SK-N-SH (cell line): Measurements from ENCODE around the gene P2RX1. TPM values are rescaled to one million over a fixed set of nuclear protein-coding genes. Genes with fewer than 3 reads are reported as not detected.

Experiments used
- CTCF ChIA-PET: fragments of 300-600, 350-600 bp; formaldehyde crosslinking; extraction: SDS; loops from one replicate; lab custom pipeline; 2021; lab: Yijun Ruan, JAX
- POLR2A ChIA-PET: fragments of 350-600 bp; sonication (Branson Sonifier 250); formaldehyde crosslinking; extraction: SDS; loops from one replicate; lab custom pipeline; 2020; ENCODE audit warnings: antibody characterized with exemption, inconsistent platforms; lab: Yijun Ruan, JAX
- DNase-seq: peaks from one replicate; pipeline ENCODE4 v3.0.0; 2012
- H2AFZ ChIP-seq: fragments of 200-600 bp; sonication (generic); 2 replicates; pipeline ENCODE4 v1.8.1; 2016; ENCODE audit warnings: antibody characterized with exemption, mild to moderate bottlenecking, low read depth
- H3F3A ChIP-seq: fragments of 200-600 bp; sonication (generic); replicated peaks from 2 replicates; pipeline ENCODE3; 2016; ENCODE audit warnings: antibody characterized with exemption, mild to moderate bottlenecking; ENCODE audit not compliant: insufficient read depth
- H3K27ac ChIP-seq, 2 experiments: fragments of 200-500 bp in 1 of 2; fragments of 200-600 bp in 1 of 2; sonication (Bioruptor generic) in 1 of 2; sonication (generic), shearing (Covaris generic) in 1 of 2; 2 replicates each; pipeline versions ENCODE4 v1.5.1 to v1.6.1; 2014 to 2016; ENCODE audit warnings: low read depth in 2 of 2, inconsistent platforms in 1 of 2, low read length in 1 of 2, mild to moderate bottlenecking in 1 of 2, mixed read lengths in 1 of 2
- H3K27me3 ChIP-seq: fragments of 200-600 bp; sonication (generic), shearing (Covaris generic); 2 replicates; pipeline ENCODE4 v1.6.1; 2016; ENCODE audit warnings: mixed run types; ENCODE audit not compliant: insufficient read depth
- H3K36me3 ChIP-seq, 2 experiments: fragments of 200-500 bp in 1 of 2; fragments of 200-600 bp in 1 of 2; sonication (Bioruptor generic) in 1 of 2; sonication (generic) in 1 of 2; replicated peaks in 1 of 2; 2 replicates each; pipeline versions ENCODE3 to v1.5.1; 2014 to 2016; ENCODE audit warnings: low read length in 1 of 2, mild to moderate bottlenecking in 1 of 2; ENCODE audit not compliant: insufficient read depth in 2 of 2, control insufficient read depth in 1 of 2
- H3K4me1 ChIP-seq, 2 experiments: fragments of 200-500 bp in 1 of 2; fragments of 200-600 bp in 1 of 2; sonication (Bioruptor generic) in 1 of 2; sonication (generic), shearing (Covaris generic) in 1 of 2; 2 replicates each; pipeline versions ENCODE4 v1.5.1 to v1.6.1; 2014 to 2016; ENCODE audit warnings: low read depth in 1 of 2, low read length in 1 of 2, mixed run types in 1 of 2; ENCODE audit not compliant: insufficient read depth in 2 of 2, control insufficient read depth in 1 of 2
- H3K4me2 ChIP-seq: fragments of 200-600 bp; sonication (generic), shearing (Covaris generic); 2 replicates; pipeline ENCODE4 v1.6.1; 2017; ENCODE audit warnings: mixed run types
- H3K4me3 ChIP-seq, 2 experiments: fragments of 200-500 bp in 1 of 2; fragments of 200-600 bp in 1 of 2; sonication (Bioruptor generic) in 1 of 2; sonication (generic), shearing (Covaris generic) in 1 of 2; 2 replicates each; pipeline versions ENCODE4 v1.5.1 to v1.8.1; 2014 to 2016; ENCODE audit warnings: low read depth in 2 of 2, inconsistent platforms in 1 of 2, low read length in 1 of 2, mild to moderate bottlenecking in 1 of 2, mixed read lengths in 1 of 2, moderate library complexity in 1 of 2
- H3K79me2 ChIP-seq: fragments of 200-600 bp; sonication (generic); 2 replicates; pipeline ENCODE4 v1.8.1; 2017; ENCODE audit warnings: mild to moderate bottlenecking; ENCODE audit not compliant: insufficient read depth
- H3K9ac ChIP-seq: fragments of 200-600 bp; sonication (generic); 2 replicates; pipeline ENCODE4 v1.6.1; 2017; ENCODE audit warnings: mixed run types
- H3K9me2 ChIP-seq: fragments of 200-600 bp; sonication (generic); 2 replicates; pipeline ENCODE4 v1.6.1; 2017; ENCODE audit warnings: mixed run types
- H3K9me3 ChIP-seq: fragments of 200-600 bp; sonication (generic); 2 replicates; pipeline ENCODE4 v1.6.1; 2017; ENCODE audit warnings: mixed run types, mild to moderate bottlenecking, moderate library complexity
- H4K20me1 ChIP-seq: fragments of 200-600 bp; sonication (generic); 2 replicates; pipeline ENCODE4 v1.6.1; 2017; ENCODE audit warnings: mild to moderate bottlenecking, mixed run types; ENCODE audit not compliant: insufficient read depth
- CHD2 ChIP-seq: fragments of 150-350 bp; IDR thresholded peaks from 2 replicates; pipeline ENCODE4 v1.6.1; 2018; ENCODE audit warnings: low read length; ENCODE audit not compliant: partially characterized antibody
- EP300 ChIP-seq, 2 experiments: IDR thresholded peaks; 2 replicates each; pipeline versions ENCODE4 v1.4.0 to v1.6.1; 2012; ENCODE audit warnings: borderline replicate concordance in 1 of 2, low read depth in 1 of 2, low read length in 1 of 2
- EZH2phosphoT487 ChIP-seq: fragments of 200-600 bp; sonication (generic); IDR thresholded peaks from 2 replicates; pipeline ENCODE4 v1.6.1; 2017; ENCODE audit warnings: low read depth, mixed run types, mild to moderate bottlenecking, antibody characterized with exemption, moderate library complexity, borderline replicate concordance
- FOSL2 ChIP-seq: IDR thresholded peaks from 2 replicates; pipeline ENCODE4 v1.4.0; 2012; ENCODE audit warnings: low read depth, mild to moderate bottlenecking, moderate library complexity, borderline replicate concordance
- GATA2 ChIP-seq: sonication (generic); formaldehyde crosslinking; IDR thresholded peaks from 2 replicates; pipeline ENCODE4 v1.5.0; 2020; ENCODE audit warnings: mild to moderate bottlenecking, missing genetic modification reagents
- JUND ChIP-seq: IDR thresholded peaks from 2 replicates; pipeline ENCODE4 v1.4.0; 2012
- MEF2A ChIP-seq: IDR thresholded peaks from 2 replicates; pipeline ENCODE4 v1.4.0; 2012; ENCODE audit warnings: low read depth, borderline replicate concordance
- NFIC ChIP-seq: IDR thresholded peaks from 2 replicates; pipeline ENCODE4 v1.4.0; 2012; ENCODE audit warnings: borderline replicate concordance
- NRF1 ChIP-seq: IDR thresholded peaks from 2 replicates; pipeline ENCODE4 v1.6.1; 2012; ENCODE audit warnings: low read depth, mild to moderate bottlenecking, low read length
- RCOR1 ChIP-seq: fragments of 150-350 bp; IDR thresholded peaks from 2 replicates; pipeline ENCODE4 v1.6.1; 2017; ENCODE audit warnings: antibody characterized with exemption, low read length
- SIN3A ChIP-seq: IDR thresholded peaks from 2 replicates; pipeline ENCODE4 v1.6.1; 2012; ENCODE audit warnings: low read depth, mild to moderate bottlenecking, low read length, moderate library complexity, borderline replicate concordance
- SMC3 ChIP-seq: IDR thresholded peaks from 2 replicates; pipeline ENCODE4 v1.6.1; 2012; ENCODE audit warnings: low read depth, low read length, improper control_type of control experiment
- TAF1 ChIP-seq: IDR thresholded peaks from 2 replicates; pipeline ENCODE4 v1.6.1; 2012; ENCODE audit warnings: low read depth, mild to moderate bottlenecking, low read length, moderate library complexity, borderline replicate concordance
- WGBS: methylation state at CpG from one replicate; pipeline ENCODE4 v1.1.6; 2017; ENCODE audit warnings: low lambda C conversion rate; 5-methylcytosine and 5-hydroxymethylcytosine counted together
- polyA plus RNA-seq, 3 experiments: library from polyadenylated mRNA; depleted of rRNA; stranded (reverse); fragments of >200 nt; gene quantifications; 2 replicates each; pipeline ENCODE4 v1.2.3, GENCODE V29; 2012
- TF ChIP-seq, protein P1 (sequence below): fragments of 200-600 bp; sonication (generic); IDR thresholded peaks from 2 replicates; pipeline ENCODE4 v1.6.1; 2017; ENCODE audit warnings: antibody characterized with exemption, mild to moderate bottlenecking, moderate library complexity
- TF ChIP-seq, protein P2 (sequence below): fragments of 150-350 bp; IDR thresholded peaks from 2 replicates; pipeline ENCODE4 v1.6.1; 2017; ENCODE audit warnings: antibody characterized with exemption, low read length, low read depth, borderline replicate concordance
- TF ChIP-seq, protein P3 (sequence below): IDR thresholded peaks from 2 replicates; pipeline ENCODE4 v1.4.0; 2012; ENCODE audit warnings: low read depth
- TF ChIP-seq, protein P4 (sequence below): fragments of 150-350 bp; IDR thresholded peaks from 2 replicates; pipeline ENCODE4 v1.6.1; 2016; ENCODE audit warnings: mild to moderate bottlenecking, low read depth, low read length

Gene P2RX1
- polyA plus RNA-seq, 1 of the 3 experiments (the other 2 are of a cell fraction), result not detected

DNA sequence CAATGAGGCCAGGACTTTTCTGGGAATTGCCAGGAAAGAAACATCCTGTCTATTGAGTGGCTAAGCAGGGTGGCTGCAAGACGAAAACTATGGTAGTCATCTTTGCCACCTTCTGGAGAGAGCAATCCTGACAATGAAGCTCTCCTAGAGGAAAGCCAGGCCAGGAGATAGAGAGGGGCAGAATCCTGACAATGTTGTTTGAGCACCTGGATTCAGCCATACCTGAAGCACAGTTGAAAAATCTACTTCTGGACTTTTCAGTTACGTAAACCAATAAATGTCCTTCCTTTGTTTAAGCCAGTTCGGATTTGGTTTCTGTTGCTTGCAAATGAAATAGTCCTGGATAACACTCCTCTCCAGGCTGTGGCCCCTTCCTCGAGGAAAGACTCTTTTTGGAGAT is 9.4 kb downstream of the P2RX1 start:
- H3K36me3 ChIP-seq, result no peaks in the 10 kb centered on the region
- H3F3A ChIP-seq, result no peaks in the 10 kb centered on the region
- H3K27ac ChIP-seq, result no peak overlapping the region
- no peak overlapping the region for H2AFZ ChIP-seq
- no peak overlapping the region for H3K4me2 ChIP-seq
- DNase-seq, result no peak
- POLR2A ChIA-PET, result no interaction called here
- no peaks in the 10 kb centered on the region for H3K27me3 ChIP-seq
- no peak overlapping the region for H3K9ac ChIP-seq
- no peaks in the 10 kb centered on the region for H3K9me2 ChIP-seq
- H3K4me3 ChIP-seq, result no peak overlapping the region
- H4K20me1 ChIP-seq, result no peaks in the 10 kb centered on the region
- no peaks in the 10 kb centered on the region for H3K79me2 ChIP-seq
- no peaks in the 10 kb centered on the region for H3K4me1 ChIP-seq
- no peaks in the 10 kb centered on the region for H3K9me3 ChIP-seq
- TF ChIP-seq, protein P1, sequence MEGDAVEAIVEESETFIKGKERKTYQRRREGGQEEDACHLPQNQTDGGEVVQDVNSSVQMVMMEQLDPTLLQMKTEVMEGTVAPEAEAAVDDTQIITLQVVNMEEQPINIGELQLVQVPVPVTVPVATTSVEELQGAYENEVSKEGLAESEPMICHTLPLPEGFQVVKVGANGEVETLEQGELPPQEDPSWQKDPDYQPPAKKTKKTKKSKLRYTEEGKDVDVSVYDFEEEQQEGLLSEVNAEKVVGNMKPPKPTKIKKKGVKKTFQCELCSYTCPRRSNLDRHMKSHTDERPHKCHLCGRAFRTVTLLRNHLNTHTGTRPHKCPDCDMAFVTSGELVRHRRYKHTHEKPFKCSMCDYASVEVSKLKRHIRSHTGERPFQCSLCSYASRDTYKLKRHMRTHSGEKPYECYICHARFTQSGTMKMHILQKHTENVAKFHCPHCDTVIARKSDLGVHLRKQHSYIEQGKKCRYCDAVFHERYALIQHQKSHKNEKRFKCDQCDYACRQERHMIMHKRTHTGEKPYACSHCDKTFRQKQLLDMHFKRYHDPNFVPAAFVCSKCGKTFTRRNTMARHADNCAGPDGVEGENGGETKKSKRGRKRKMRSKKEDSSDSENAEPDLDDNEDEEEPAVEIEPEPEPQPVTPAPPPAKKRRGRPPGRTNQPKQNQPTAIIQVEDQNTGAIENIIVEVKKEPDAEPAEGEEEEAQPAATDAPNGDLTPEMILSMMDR, result no peak
- TF ChIP-seq SIN3A, result no peak
- TF ChIP-seq CHD2, result no peak
- TF ChIP-seq SMC3, result no peak
- TF ChIP-seq NRF1, result no peak
- no peak for TF ChIP-seq FOSL2
- TF ChIP-seq, protein P2, sequence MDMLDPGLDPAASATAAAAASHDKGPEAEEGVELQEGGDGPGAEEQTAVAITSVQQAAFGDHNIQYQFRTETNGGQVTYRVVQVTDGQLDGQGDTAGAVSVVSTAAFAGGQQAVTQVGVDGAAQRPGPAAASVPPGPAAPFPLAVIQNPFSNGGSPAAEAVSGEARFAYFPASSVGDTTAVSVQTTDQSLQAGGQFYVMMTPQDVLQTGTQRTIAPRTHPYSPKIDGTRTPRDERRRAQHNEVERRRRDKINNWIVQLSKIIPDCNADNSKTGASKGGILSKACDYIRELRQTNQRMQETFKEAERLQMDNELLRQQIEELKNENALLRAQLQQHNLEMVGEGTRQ, result no peak
- CTCF ChIA-PET, result interaction anchor here (0.6 to 1.3 kb wide), 3 partner anchors 41 to 109 kb away, joined by 3 to 4 read pairs (median 3); no protein-coding TSS in a partner anchor
- WGBS, result 55% methylated on average over 4 of the region's 4 CpGs

DNA sequence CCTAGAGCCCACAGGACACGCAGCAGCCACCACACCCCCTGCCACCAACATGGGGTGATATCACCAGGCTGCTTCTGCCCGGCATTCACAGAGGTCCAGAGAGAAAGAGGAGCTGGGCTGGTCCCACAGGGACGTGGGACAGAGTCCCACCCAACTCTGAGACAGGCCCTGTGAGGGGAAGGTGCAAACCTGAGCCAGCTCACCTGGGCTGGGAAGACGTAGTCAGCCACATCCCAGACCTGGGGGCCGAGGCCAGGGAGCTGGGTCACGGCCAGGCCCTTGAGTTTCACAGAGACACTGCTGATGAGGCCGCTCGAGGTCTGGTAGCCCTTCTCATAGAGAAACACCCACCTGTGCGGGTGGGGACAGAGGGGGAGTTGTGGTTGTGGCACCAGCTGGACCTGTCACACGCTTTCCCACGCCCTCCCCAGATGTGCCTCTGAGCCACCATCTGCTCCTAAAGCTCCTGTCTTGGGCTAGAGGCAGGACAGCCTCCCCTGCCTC is 11.2 kb downstream of the P2RX1 start:
- CTCF ChIA-PET, result interaction anchor here (1.0 to 3.4 kb wide), 3 partner anchors 8 to 168 kb away, joined by 3 to 34 read pairs (median 6); no protein-coding TSS in a partner anchor
- POLR2A ChIA-PET, result no interaction called here

More for the DNA sequence above, 11.2 kb downstream of the P2RX1 start:
- H4K20me1 ChIP-seq, result no peaks in the 10 kb centered on the region
- no peak overlapping the region for H3K4me2 ChIP-seq
- H3K36me3 ChIP-seq, result no peaks in the 10 kb centered on the region
- H3K27me3 ChIP-seq, result no peaks in the 10 kb centered on the region
- DNase-seq, result no peak
- no peak overlapping the region for H3K4me3 ChIP-seq
- no peaks in the 10 kb centered on the region for H3F3A ChIP-seq
- 88% methylated on average over 3 of the region's 11 CpGs for WGBS
- no peak overlapping the region for H3K9ac ChIP-seq
- no peaks in the 10 kb centered on the region; a peak in 1 of 4 replicates for H3K4me1 ChIP-seq
- no peak overlapping the region for H2AFZ ChIP-seq
- H3K27ac ChIP-seq, result no peak overlapping the region
- no peaks in the 10 kb centered on the region for H3K9me2 ChIP-seq
- TF ChIP-seq TAF1, result no peak
- TF ChIP-seq, protein P1, result no peak
- no peak for TF ChIP-seq MEF2A
- TF ChIP-seq EP300 (IDR thresholded peaks at IDR 0.05; ENCODE audit: borderline replicate concordance in 1 of 2, low read depth in 1 of 2, low read length in 1 of 2), result no peak
- TF ChIP-seq FOSL2, result no peak
- no peak for TF ChIP-seq GATA2 (CRISPR knock-in tag)
- TF ChIP-seq RCOR1, result no peak
- TF ChIP-seq NFIC, result no peak
- TF ChIP-seq, protein P3, sequence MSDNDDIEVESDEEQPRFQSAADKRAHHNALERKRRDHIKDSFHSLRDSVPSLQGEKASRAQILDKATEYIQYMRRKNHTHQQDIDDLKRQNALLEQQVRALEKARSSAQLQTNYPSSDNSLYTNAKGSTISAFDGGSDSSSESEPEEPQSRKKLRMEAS, result no peak
- TF ChIP-seq, protein P4, sequence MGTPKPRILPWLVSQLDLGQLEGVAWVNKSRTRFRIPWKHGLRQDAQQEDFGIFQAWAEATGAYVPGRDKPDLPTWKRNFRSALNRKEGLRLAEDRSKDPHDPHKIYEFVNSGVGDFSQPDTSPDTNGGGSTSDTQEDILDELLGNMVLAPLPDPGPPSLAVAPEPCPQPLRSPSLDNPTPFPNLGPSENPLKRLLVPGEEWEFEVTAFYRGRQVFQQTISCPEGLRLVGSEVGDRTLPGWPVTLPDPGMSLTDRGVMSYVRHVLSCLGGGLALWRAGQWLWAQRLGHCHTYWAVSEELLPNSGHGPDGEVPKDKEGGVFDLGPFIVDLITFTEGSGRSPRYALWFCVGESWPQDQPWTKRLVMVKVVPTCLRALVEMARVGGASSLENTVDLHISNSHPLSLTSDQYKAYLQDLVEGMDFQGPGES, result no peak
- TF ChIP-seq JUND, result no peak
- TF ChIP-seq EZH2phosphoT487, result no peak
- no peaks in the 10 kb centered on the region for H3K9me3 ChIP-seq
- H3K79me2 ChIP-seq, result no peaks in the 10 kb centered on the region
